Measurements from ENCODE around the gene ISOC1. TPM values are rescaled to one million over a fixed set of nuclear protein-coding genes. Genes with fewer than 3 reads are reported as not detected.

Gene ISOC1
- total and polyA plus RNA-seq, 2 experiments from 2014 or later, result 33.7 to 34.2 TPM

- no peak for TF ChIP-seq ZNF462 (CRISPR knock-in tag; IDR thresholded peaks at IDR 0.05)
- TF ChIP-seq NANOG (IDR thresholded peaks at IDR 0.05; ENCODE audit: borderline replicate concordance), result no peak
- TF ChIP-seq, protein P1, sequence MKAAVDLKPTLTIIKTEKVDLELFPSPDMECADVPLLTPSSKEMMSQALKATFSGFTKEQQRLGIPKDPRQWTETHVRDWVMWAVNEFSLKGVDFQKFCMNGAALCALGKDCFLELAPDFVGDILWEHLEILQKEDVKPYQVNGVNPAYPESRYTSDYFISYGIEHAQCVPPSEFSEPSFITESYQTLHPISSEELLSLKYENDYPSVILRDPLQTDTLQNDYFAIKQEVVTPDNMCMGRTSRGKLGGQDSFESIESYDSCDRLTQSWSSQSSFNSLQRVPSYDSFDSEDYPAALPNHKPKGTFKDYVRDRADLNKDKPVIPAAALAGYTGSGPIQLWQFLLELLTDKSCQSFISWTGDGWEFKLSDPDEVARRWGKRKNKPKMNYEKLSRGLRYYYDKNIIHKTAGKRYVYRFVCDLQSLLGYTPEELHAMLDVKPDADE (IDR thresholded peaks at IDR 0.05), result no peak
- TF ChIP-seq EZH2phosphoT487 (IDR thresholded peaks at IDR 0.05; ENCODE audit: unreplicated experiment), result no peak
- no peak for TF ChIP-seq EZH2 (IDR thresholded peaks at IDR 0.05; ENCODE audit: low read depth, unreplicated experiment)
- no peak for TF ChIP-seq STAT1 (IDR thresholded peaks at IDR 0.05; ENCODE audit: unreplicated experiment)
- TF ChIP-seq, protein P2, sequence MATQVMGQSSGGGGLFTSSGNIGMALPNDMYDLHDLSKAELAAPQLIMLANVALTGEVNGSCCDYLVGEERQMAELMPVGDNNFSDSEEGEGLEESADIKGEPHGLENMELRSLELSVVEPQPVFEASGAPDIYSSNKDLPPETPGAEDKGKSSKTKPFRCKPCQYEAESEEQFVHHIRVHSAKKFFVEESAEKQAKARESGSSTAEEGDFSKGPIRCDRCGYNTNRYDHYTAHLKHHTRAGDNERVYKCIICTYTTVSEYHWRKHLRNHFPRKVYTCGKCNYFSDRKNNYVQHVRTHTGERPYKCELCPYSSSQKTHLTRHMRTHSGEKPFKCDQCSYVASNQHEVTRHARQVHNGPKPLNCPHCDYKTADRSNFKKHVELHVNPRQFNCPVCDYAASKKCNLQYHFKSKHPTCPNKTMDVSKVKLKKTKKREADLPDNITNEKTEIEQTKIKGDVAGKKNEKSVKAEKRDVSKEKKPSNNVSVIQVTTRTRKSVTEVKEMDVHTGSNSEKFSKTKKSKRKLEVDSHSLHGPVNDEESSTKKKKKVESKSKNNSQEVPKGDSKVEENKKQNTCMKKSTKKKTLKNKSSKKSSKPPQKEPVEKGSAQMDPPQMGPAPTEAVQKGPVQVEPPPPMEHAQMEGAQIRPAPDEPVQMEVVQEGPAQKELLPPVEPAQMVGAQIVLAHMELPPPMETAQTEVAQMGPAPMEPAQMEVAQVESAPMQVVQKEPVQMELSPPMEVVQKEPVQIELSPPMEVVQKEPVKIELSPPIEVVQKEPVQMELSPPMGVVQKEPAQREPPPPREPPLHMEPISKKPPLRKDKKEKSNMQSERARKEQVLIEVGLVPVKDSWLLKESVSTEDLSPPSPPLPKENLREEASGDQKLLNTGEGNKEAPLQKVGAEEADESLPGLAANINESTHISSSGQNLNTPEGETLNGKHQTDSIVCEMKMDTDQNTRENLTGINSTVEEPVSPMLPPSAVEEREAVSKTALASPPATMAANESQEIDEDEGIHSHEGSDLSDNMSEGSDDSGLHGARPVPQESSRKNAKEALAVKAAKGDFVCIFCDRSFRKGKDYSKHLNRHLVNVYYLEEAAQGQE (IDR thresholded peaks at IDR 0.05; ENCODE audit: unreplicated experiment), result no peak
- TF ChIP-seq CREB1 (CRISPR knock-in tag; IDR thresholded peaks at IDR 0.05; ENCODE audit: low read depth), result no peak
- no peak for TF ChIP-seq ZNF114 (CRISPR knock-in tag; IDR thresholded peaks at IDR 0.05)
- TF ChIP-seq ZNF331 (CRISPR knock-in tag; IDR thresholded peaks at IDR 0.05; ENCODE audit: low read depth), result no peak
- no peak for TF ChIP-seq CTCF (conservative IDR thresholded peaks at IDR 0.05; ENCODE audit: low read depth in 2 of 2)
- no peak for TF ChIP-seq JUNB (IDR thresholded peaks at IDR 0.05; ENCODE audit: unreplicated experiment)
- TF ChIP-seq POLR2AphosphoS5 (IDR thresholded peaks at IDR 0.05; ENCODE audit: low read depth), result no peak
- peaks cover 3% of the 10 kb centered on the region; the same call in 1 of the 3 replicates for H3K9me3 Mint-ChIP-seq
- no peaks in the 10 kb centered on the region for H4K20me1 ChIP-seq (replicated peaks; ENCODE audit: insufficient read depth)
- H3K27ac ChIP-seq (ENCODE audit: low read depth), result no peak overlapping the region
- no peaks in the 10 kb centered on the region for H3K79me2 ChIP-seq (replicated peaks; ENCODE audit: insufficient read depth)
- H3K4me2 ChIP-seq, result no peak overlapping the region
- H2AFZ ChIP-seq, result no peak overlapping the region
- H3K9me2 ChIP-seq (ENCODE audit: insufficient read depth), result peaks cover 3% of the 10 kb centered on the region; the same call in 1 of the 2 replicates
- H3K36me3 Mint-ChIP-seq (ENCODE audit: low read depth), result no peaks in the 10 kb centered on the region; the same call in 2 of the 3 replicates
- no peak overlapping the region for H3K4me3 ChIP-seq
- H3F3A ChIP-seq (replicated peaks; ENCODE audit: low read depth), result no peaks in the 10 kb centered on the region
- H3K36me3 ChIP-seq (ENCODE audit: insufficient read depth), result no peaks in the 10 kb centered on the region
- H3K4me1 Mint-ChIP-seq, result no peaks in the 10 kb centered on the region
- H3K27ac Mint-ChIP-seq, result no peak overlapping the region
- H3K4me3 Mint-ChIP-seq, result no peak overlapping the region
- no peaks in the 10 kb centered on the region for H3K4me1 ChIP-seq (ENCODE audit: insufficient read depth)
- H3K27me3 ChIP-seq (ENCODE audit: insufficient read depth), result no peaks in the 10 kb centered on the region
- peaks cover 1% of the 10 kb centered on the region for H3K27me3 Mint-ChIP-seq (ENCODE audit: insufficient read depth, low read depth, poor library complexity)
- ATAC-seq, result no peak
- DNase-seq (ENCODE audit: low spot score), result no peak
These were observed 45.3 kb upstream of the ISOC1 start for GRCh38 chr5:129049126-129049799.

Data from GM23338 (cell line).